ENCODE results near the gene PDZD2. TPM values are rescaled to one million over a fixed set of nuclear protein-coding genes. Genes with fewer than 3 reads are reported as not detected.
A peak's percentile ranks its signal among the peaks of the same experiment; 100 is the strongest.

PDZD2 gene
- total and polyA plus RNA-seq, 12 donors: 2.2 to 10.3 (median 5.0) TPM

DNA sequence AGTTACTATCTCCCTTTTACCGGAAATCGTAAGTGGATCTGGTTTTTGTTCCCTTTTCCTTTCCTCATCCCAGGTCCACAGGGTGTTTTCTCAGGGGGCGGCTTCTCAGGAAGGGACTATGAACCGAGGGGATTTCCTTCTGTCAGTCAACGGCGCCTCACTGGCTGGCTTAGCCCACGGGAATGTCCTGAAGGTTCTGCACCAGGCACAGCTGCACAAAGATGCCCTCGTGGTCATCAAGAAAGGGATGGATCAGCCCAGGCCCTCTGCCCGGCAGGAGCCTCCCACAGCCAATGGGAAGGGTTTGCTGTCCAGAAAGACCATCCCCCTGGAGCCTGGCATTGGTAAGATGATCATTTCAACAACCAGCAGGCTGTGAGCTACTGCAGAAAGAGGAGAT is 459.4 kb downstream of the PDZD2 start:
- peak in 5 of 7 donors; percentile 33 to 78 (median 48) for DNase-seq
- peak overlapping the region in 2 of 5 donors; percentile 46 to 57 for H3K27ac ChIP-seq
- no peak overlapping the region for H3K4me3 ChIP-seq
- no peaks in the 10 kb centered on the region for H3K27me3 ChIP-seq
- WGBS, 4 donors: 72 to 82% (median 75%) methylated on average over 9 of the region's 9 CpGs
- peaks cover 0 to 34% of the 10 kb centered on the region in 2 donors for H3K36me3 ChIP-seq (replicated peaks in 1 of 2)
- H3K9me3 ChIP-seq (replicated peaks in 1 of 3): no peaks in the 10 kb centered on the region
- H3K4me1 ChIP-seq (replicated peaks in 1 of 2): peaks cover 0 to 7% of the 10 kb centered on the region in 2 donors
- TF ChIP-seq, protein P1, sequence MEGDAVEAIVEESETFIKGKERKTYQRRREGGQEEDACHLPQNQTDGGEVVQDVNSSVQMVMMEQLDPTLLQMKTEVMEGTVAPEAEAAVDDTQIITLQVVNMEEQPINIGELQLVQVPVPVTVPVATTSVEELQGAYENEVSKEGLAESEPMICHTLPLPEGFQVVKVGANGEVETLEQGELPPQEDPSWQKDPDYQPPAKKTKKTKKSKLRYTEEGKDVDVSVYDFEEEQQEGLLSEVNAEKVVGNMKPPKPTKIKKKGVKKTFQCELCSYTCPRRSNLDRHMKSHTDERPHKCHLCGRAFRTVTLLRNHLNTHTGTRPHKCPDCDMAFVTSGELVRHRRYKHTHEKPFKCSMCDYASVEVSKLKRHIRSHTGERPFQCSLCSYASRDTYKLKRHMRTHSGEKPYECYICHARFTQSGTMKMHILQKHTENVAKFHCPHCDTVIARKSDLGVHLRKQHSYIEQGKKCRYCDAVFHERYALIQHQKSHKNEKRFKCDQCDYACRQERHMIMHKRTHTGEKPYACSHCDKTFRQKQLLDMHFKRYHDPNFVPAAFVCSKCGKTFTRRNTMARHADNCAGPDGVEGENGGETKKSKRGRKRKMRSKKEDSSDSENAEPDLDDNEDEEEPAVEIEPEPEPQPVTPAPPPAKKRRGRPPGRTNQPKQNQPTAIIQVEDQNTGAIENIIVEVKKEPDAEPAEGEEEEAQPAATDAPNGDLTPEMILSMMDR (IDR thresholded peaks at IDR 0.05): no peak
- TF ChIP-seq POLR2A (IDR thresholded peaks at IDR 0.05): no peak
- intact Hi-C loops (cut with DNase I): no loop called here

DNA sequence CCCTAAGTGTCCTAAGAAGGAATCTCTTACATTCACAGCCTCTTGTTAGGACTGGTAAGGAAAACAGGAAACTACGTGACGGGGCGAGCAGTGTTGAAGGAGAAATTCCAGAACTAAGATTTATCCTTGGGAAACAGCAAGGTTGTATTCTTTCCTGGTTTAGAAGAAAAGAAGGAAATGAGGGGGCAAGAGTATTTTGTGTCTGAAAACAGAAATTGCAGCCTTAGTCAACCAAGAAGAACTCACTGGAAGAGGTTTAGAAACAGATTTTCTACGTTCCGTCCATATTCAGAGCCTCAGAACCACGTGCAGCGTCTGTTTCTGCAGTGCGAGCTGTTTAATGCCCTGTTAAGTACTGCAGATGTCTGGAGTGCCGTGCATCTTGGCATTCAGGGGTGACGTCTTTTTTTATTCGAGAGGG is 460.0 kb downstream of the PDZD2 start:
- 65 to 71% (median 68%) methylated on average over 9 to 11 of the region's 11 CpGs for WGBS, 4 donors
- TF ChIP-seq, protein P1 (IDR thresholded peaks at IDR 0.05): no peak
- no peak for TF ChIP-seq POLR2A (IDR thresholded peaks at IDR 0.05)
- Histone ChIP-seq H3K27me3 (no peaks in the 10 kb centered on the region), H3K9me3 (replicated peaks in 1 of 3) (no peaks in the 10 kb centered on the region), H3K4me1 (replicated peaks in 1 of 2) (peaks cover 0 to 7% of the 10 kb centered on the region in 2 donors), H3K36me3 (replicated peaks in 1 of 2) (peaks cover 0 to 40% of the 10 kb centered on the region in 2 donors), H3K27ac (peak overlapping the region in 2 of 5 donors; percentile 45 to 57), H3K4me3 (no peak overlapping the region)
- intact Hi-C loops (cut with DNase I): no loop called here
- peak in 2 of 7 donors; percentile 26 to 60 for DNase-seq

DNA sequence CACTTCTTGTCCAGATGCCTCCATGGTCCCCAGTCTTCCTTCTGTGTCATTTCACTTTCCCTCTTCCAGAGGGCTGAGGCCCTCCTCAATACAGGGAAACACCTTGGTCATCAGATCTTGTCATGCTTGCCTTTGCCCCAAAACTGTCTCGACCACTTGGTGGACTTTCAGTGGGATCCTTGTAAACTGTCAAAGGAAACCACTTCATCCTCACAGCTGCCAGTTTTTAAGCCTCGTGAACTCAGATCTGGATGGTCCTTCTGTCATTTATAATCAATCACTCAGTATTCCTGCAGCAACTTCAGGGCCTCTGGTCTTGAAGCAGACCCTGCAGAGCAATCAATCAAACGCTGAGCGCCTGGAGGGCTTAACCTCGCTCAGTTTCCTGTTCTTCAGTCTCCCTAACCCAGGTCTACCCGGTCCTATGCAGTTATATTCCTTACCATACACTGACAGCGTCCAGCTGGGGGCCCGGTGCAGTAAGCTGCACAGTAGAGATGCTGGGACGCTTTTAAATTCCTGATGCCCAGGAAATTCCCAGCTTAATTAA is 460.6 kb downstream of the PDZD2 start:
- peaks cover 0 to 7% of the 10 kb centered on the region in 2 donors for H3K4me1 ChIP-seq (replicated peaks in 1 of 2)
- peak in 1 of 7 donors; percentile 46 for DNase-seq
- intact Hi-C loops (cut with DNase I): loop anchor here in 1 of 2 donors (10.0 kb wide), 1 partner anchor 55 kb away; no protein-coding TSS in a partner anchor
- no peaks in the 10 kb centered on the region for H3K27me3 ChIP-seq
- peak overlapping the region in 2 of 5 donors; percentile 45 to 57 for H3K27ac ChIP-seq
- H3K9me3 ChIP-seq (replicated peaks in 1 of 3): no peaks in the 10 kb centered on the region
- H3K36me3 ChIP-seq (replicated peaks in 1 of 2): peaks cover 0 to 47% of the 10 kb centered on the region in 2 donors
- H3K4me3 ChIP-seq: no peak overlapping the region
- WGBS, 4 donors: 71 to 83% (median 78%) methylated on average over 8 to 9 of the region's 9 CpGs
- no peak for TF ChIP-seq POLR2A (IDR thresholded peaks at IDR 0.05)
- TF ChIP-seq, protein P1 (IDR thresholded peaks at IDR 0.05): no peak

DNA sequence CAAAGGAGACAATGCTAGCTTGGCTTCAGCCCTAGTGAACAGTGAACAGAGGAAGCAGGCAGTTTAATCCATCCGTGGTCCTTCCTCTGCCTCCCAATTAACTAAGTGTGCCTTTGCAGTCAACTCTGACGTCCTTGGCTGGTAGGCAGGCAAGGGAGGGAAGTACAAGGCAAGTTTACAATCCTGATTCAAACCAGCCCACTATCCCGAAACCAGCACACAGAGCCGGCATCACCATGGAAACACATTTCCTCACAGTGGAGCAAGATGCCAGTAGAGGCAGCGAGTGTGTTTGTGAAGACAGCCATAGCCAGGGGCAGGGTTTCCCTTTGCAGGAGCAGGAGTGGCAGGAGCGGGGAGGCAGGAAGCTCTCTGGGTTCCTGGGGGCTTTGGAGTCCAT is 461.3 kb downstream of the PDZD2 start:
- Histone ChIP-seq H3K4me3 (no peak overlapping the region), H3K4me1 (replicated peaks in 1 of 2) (peaks cover 0 to 7% of the 10 kb centered on the region in 2 donors), H3K27ac (peak overlapping the region in 2 of 5 donors; percentile 45 to 57), H3K36me3 (replicated peaks in 1 of 2) (peaks cover 0 to 51% of the 10 kb centered on the region in 2 donors), H3K27me3 (no peaks in the 10 kb centered on the region), H3K9me3 (replicated peaks in 1 of 3) (no peaks in the 10 kb centered on the region)
- no peak for TF ChIP-seq POLR2A (IDR thresholded peaks at IDR 0.05)
- TF ChIP-seq, protein P1 (IDR thresholded peaks at IDR 0.05): no peak
- WGBS, 4 donors: 58 to 73% (median 70%) methylated on average over 6 of the region's 6 CpGs
- intact Hi-C loops (cut with DNase I): loop anchor here in 1 of 2 donors (10.0 kb wide), 1 partner anchor 55 kb away; no protein-coding TSS in a partner anchor
- peak in 1 of 7 donors; percentile 69 for DNase-seq
